ENCODE results near the gene SLC35D1. TPM values are rescaled to one million over a fixed set of nuclear protein-coding genes. Genes with fewer than 3 reads are reported as not detected.

Gene SLC35D1
- total RNA-seq, 1 donor from 2014 or later, result 3.9 TPM

- Histone ChIP-seq H3K27me3 (no peaks in the 10 kb centered on the region), H3K9ac (no peak overlapping the region), H4K20me1 (ENCODE audit: low read depth) (no peaks in the 10 kb centered on the region), H3K4me3 (no peak overlapping the region), H3K4me1 (no peaks in the 10 kb centered on the region), H3K9me3 (ENCODE audit: low read depth) (no peaks in the 10 kb centered on the region), H3K79me2 (ENCODE audit: low read depth) (no peaks in the 10 kb centered on the region), H3F3A (ENCODE audit: low read depth) (no peaks in the 10 kb centered on the region), H2AFZ (replicated peaks) (no peak overlapping the region), H3K36me3 (no peaks in the 10 kb centered on the region), H3K4me2 (no peak overlapping the region), H3K27ac (no peak overlapping the region)
- Mint-ChIP-seq H3K36me3 (peaks cover 50% of the 10 kb centered on the region), H3K27ac (no peak overlapping the region), H3K27me3 (ENCODE audit: insufficient read depth, low read depth) (peaks cover 2% of the 10 kb centered on the region), H3K4me1 (no peaks in the 10 kb centered on the region), H3K4me3 (no peak overlapping the region), H3K9me3 (no peaks in the 10 kb centered on the region)
- no peak for DNase-seq (ENCODE audit: low spot score)
- no peak for TF ChIP-seq CTCF (IDR thresholded peaks at IDR 0.05)
- no peak for TF ChIP-seq EZH2 (IDR thresholded peaks at IDR 0.05)
- TF ChIP-seq EZH2phosphoT487 (IDR thresholded peaks at IDR 0.05), result no peak
Measured at GRCh38 chr1:67041841-67042503, 12.0 kb downstream of the SLC35D1 start.

GRCh38 chr1:67040405-67040804, 13.5 kb downstream of the SLC35D1 start:
- no peak overlapping the region for H2AFZ ChIP-seq (replicated peaks)
- H3K4me3 ChIP-seq, result no peak overlapping the region
- Mint-ChIP-seq H3K36me3 (peaks cover 63% of the 10 kb centered on the region), H3K27me3 (ENCODE audit: insufficient read depth, low read depth) (peaks cover 2% of the 10 kb centered on the region), H3K9me3 (peaks cover 12% of the 10 kb centered on the region), H3K27ac (no peak overlapping the region), H3K4me3 (no peak overlapping the region), H3K4me1 (no peaks in the 10 kb centered on the region)
- H3K27me3 ChIP-seq, result no peaks in the 10 kb centered on the region
- no peaks in the 10 kb centered on the region for H3F3A ChIP-seq (ENCODE audit: low read depth)
- no peak for DNase-seq (ENCODE audit: low spot score)
- no peak overlapping the region for H3K27ac ChIP-seq
- no peaks in the 10 kb centered on the region for H4K20me1 ChIP-seq (ENCODE audit: low read depth)
- H3K4me2 ChIP-seq, result no peak overlapping the region
- no peak overlapping the region for H3K9ac ChIP-seq
- H3K36me3 ChIP-seq, result no peaks in the 10 kb centered on the region
- no peaks in the 10 kb centered on the region for H3K4me1 ChIP-seq
- no peaks in the 10 kb centered on the region for H3K9me3 ChIP-seq (ENCODE audit: low read depth)
- TF ChIP-seq CTCF (IDR thresholded peaks at IDR 0.05), result no peak
- no peak for TF ChIP-seq EZH2phosphoT487 (IDR thresholded peaks at IDR 0.05)
- TF ChIP-seq EZH2 (IDR thresholded peaks at IDR 0.05), result no peak
- no peaks in the 10 kb centered on the region for H3K79me2 ChIP-seq (ENCODE audit: low read depth)

- no peak overlapping the region for H3K4me2 ChIP-seq
- peaks cover 6% of the 10 kb centered on the region for H3K4me1 ChIP-seq
- no peak overlapping the region for H3K4me3 ChIP-seq
- H3K79me2 ChIP-seq (ENCODE audit: low read depth), result no peaks in the 10 kb centered on the region
- Mint-ChIP-seq H3K27ac (no peak overlapping the region), H3K36me3 (peaks cover 44% of the 10 kb centered on the region), H3K27me3 (ENCODE audit: insufficient read depth, low read depth) (no peaks in the 10 kb centered on the region), H3K4me1 (no peaks in the 10 kb centered on the region), H3K4me3 (no peak overlapping the region), H3K9me3 (peaks cover 30% of the 10 kb centered on the region)
- no peak overlapping the region for H2AFZ ChIP-seq (replicated peaks)
- no peak overlapping the region for H3K9ac ChIP-seq
- H3K9me3 ChIP-seq (ENCODE audit: low read depth), result peaks cover 6% of the 10 kb centered on the region
- no peak for DNase-seq (ENCODE audit: low spot score)
- no peaks in the 10 kb centered on the region for H3F3A ChIP-seq (ENCODE audit: low read depth)
- no peaks in the 10 kb centered on the region for H3K36me3 ChIP-seq
- no peaks in the 10 kb centered on the region for H4K20me1 ChIP-seq (ENCODE audit: low read depth)
- no peaks in the 10 kb centered on the region for H3K27me3 ChIP-seq
- no peak overlapping the region for H3K27ac ChIP-seq
- TF ChIP-seq CTCF (IDR thresholded peaks at IDR 0.05), result no peak
- TF ChIP-seq EZH2phosphoT487 (IDR thresholded peaks at IDR 0.05), result no peak
- TF ChIP-seq EZH2 (IDR thresholded peaks at IDR 0.05), result no peak
Measured at GRCh38 chr1:67031859-67032247, 22.1 kb downstream of the SLC35D1 start.

Measured in neural progenitor cell (in vitro differentiated cells).